Cardiac septum (tissue), 1 donor: ENCODE results near the gene IDH2. TPM values are rescaled to one million over a fixed set of nuclear protein-coding genes. Genes with fewer than 3 reads are reported as not detected.
"Not testable (repeated sequence)": the region's sequence is repeated elsewhere in the genome, so short reads cannot be mapped to it uniquely, and the experiment has no call there.

Source experiments
- DNase-seq: peaks from one replicate; pipeline ENCODE4 v3.0.0-alpha.2; 2020; ENCODE audit warnings: low spot score
- intact Hi-C: fragments of 100-400 bp; cut with DNase I; formaldehyde crosslinking; loops from one replicate; pipeline ENCODE4 v1.14.0; 2022
- total RNA-seq: library from RNA; stranded (reverse); fragmentation: NEBNext Ultra II Directional; extraction: Animal tissue kit (Norgen Biotek cat#: 25700); gene quantifications from one replicate; pipeline ENCODE4 v1.2.1, GENCODE V29; 2021
- donor health status: DM: no; HTN: no; CAD: no.

Gene IDH2
- total RNA-seq, 1 donor from 2014 or later, result 455 TPM

GRCh38 chr15:90121086-90121485 lies 18.8 kb upstream of the IDH2 start:
- intact Hi-C loops, result no loop called here
- DNase-seq, result no peak

- DNase-seq, result peak; percentile 17
- intact Hi-C loops, result no loop called here
Observed at GRCh38 chr15:90119367-90119766, 17.1 kb upstream of the IDH2 start.

GRCh38 chr15:90115783-90116182 lies 13.5 kb upstream of the IDH2 start:
- intact Hi-C loops, result no loop called here

GRCh38 chr15:90114451-90114901 lies 12.2 kb upstream of the IDH2 start:
- intact Hi-C loops, result no loop called here
- peak; percentile 12 for DNase-seq

More at GRCh38 chr15:90115783-90116182, 13.5 kb upstream of the IDH2 start:
- DNase-seq, result no peak

- intact Hi-C loops, result no loop called here
- DNase-seq, result no peak
Observed at GRCh38 chr15:90113166-90113565, 10.9 kb upstream of the IDH2 start.

- DNase-seq, intact Hi-C loops: not testable (repeated sequence)
Observed at GRCh38 chr15:90109163-90109751, 7.0 kb upstream of the IDH2 start.

- intact Hi-C loops, result not testable (repeated sequence)
- DNase-seq, result peak; percentile 1
Observed at GRCh38 chr15:90108038-90108437, 5.8 kb upstream of the IDH2 start.

- DNase-seq, result peak; percentile 82
- intact Hi-C loops, result no loop called here
Observed at GRCh38 chr15:90106522-90107117, 4.4 kb upstream of the IDH2 start.

GRCh38 chr15:90105521-90105920 lies 3.3 kb upstream of the IDH2 start:
- DNase-seq, result peak; percentile 19
- intact Hi-C loops, result no loop called here

GRCh38 chr15:90104551-90104950 lies 2.3 kb upstream of the IDH2 start:
- DNase-seq, result peak; percentile 56
- intact Hi-C loops, result no loop called here

GRCh38 chr15:90103701-90104329 lies 1.5 kb upstream of the IDH2 start:
- intact Hi-C loops, result no loop called here
- peak; percentile 63 for DNase-seq

GRCh38 chr15:90101130-90101968 lies 919 bp downstream of the IDH2 start:
- intact Hi-C loops, result no loop called here
- DNase-seq, result peak; percentile 88

- DNase-seq, result peak; percentile 43
- intact Hi-C loops, result loop anchor here (5.0 kb wide), 1 partner anchor 42 kb away; no protein-coding TSS in a partner anchor
Observed at GRCh38 chr15:90099868-90100831, 2.1 kb downstream of the IDH2 start.

GRCh38 chr15:90099072-90099867 lies 3.0 kb downstream of the IDH2 start:
- intact Hi-C loops, result loop anchor here (5.0 kb wide), 1 partner anchor 43 kb away; no protein-coding TSS in a partner anchor
- DNase-seq, result no peak

GRCh38 chr15:90097475-90097874 lies 4.8 kb downstream of the IDH2 start:
- DNase-seq, result no peak
- intact Hi-C loops, result loop anchor here (5.0 kb wide), 1 partner anchor 45 kb away; no protein-coding TSS in a partner anchor

- peak; percentile 33 for DNase-seq
- intact Hi-C loops, result loop anchor here (5.0 kb wide), 1 partner anchor 47 kb away; no protein-coding TSS in a partner anchor
Observed at GRCh38 chr15:90095521-90095959, 6.7 kb downstream of the IDH2 start.

GRCh38 chr15:90091156-90091931 lies 10.9 kb downstream of the IDH2 start:
- intact Hi-C loops, result no loop called here
- DNase-seq, result no peak
